HG03025 (cell line): ENCODE results near the gene UVSSA.

Source experiments
- ATAC-seq: cut with Tn5 transposase; IDR thresholded peaks from one replicate; pipeline ENCODE4 v1.9.1; 2021; ENCODE audit warnings: mild to moderate bottlenecking, moderate library complexity; ENCODE audit not compliant: unreplicated experiment, low FRiP score

Gene UVSSA

GRCh38 chr4:1346781-1347409 is at the start of gene UVSSA:
Gene UVSSA, plus strand, starts transcription at chr4:1347208. Its CDS starts 884 bp downstream, at chr4:1348092.
- peak; percentile 91 for ATAC-seq

- ATAC-seq = no peak
Measured at GRCh38 chr4:1297456-1298325, 49.3 kb upstream of the UVSSA start.

GRCh38 chr4:1298461-1298860 is 48.5 kb upstream of the UVSSA start:
- ATAC-seq = no peak

- ATAC-seq = no peak
Measured at GRCh38 chr4:1299301-1299860, 47.6 kb upstream of the UVSSA start.

- ATAC-seq = no peak
Measured at GRCh38 chr4:1300466-1301455, 46.2 kb upstream of the UVSSA start.

- ATAC-seq = no peak
Measured at GRCh38 chr4:1302159-1302558, 44.8 kb upstream of the UVSSA start.

GRCh38 chr4:1305261-1305711 is 41.7 kb upstream of the UVSSA start:
- ATAC-seq = no peak

- no peak for ATAC-seq
Measured at GRCh38 chr4:1305781-1306455, 41.1 kb upstream of the UVSSA start.

- no peak for ATAC-seq
Measured at GRCh38 chr4:1307951-1308735, 38.9 kb upstream of the UVSSA start.

- no peak for ATAC-seq
Measured at GRCh38 chr4:1309261-1310010, 37.6 kb upstream of the UVSSA start.

- no peak for ATAC-seq
Measured at GRCh38 chr4:1310031-1310795, 36.8 kb upstream of the UVSSA start.

GRCh38 chr4:1310796-1311631 is 36.0 kb upstream of the UVSSA start:
- ATAC-seq = no peak

GRCh38 chr4:1312821-1313640 is 34.0 kb upstream of the UVSSA start:
- no peak for ATAC-seq

- ATAC-seq = no peak
Measured at GRCh38 chr4:1315306-1315705, 31.7 kb upstream of the UVSSA start.

GRCh38 chr4:1315836-1316536 is 31.0 kb upstream of the UVSSA start:
- ATAC-seq = no peak
